GM23338 (cell line): ENCODE results near the gene XYLT1. TPM values are rescaled to one million over a fixed set of nuclear protein-coding genes. Genes with fewer than 3 reads are reported as not detected.

Experiments used
- ATAC-seq: fragments of 200-7000 bp; cut with Tn5 transposase; 3 replicates; pipeline ENCODE4 v1.9.1; 2020
- DNase-seq: peaks from one replicate; pipeline ENCODE4 v3.0.0-alpha.2; 2015; ENCODE audit warnings: low spot score
- H2AFZ ChIP-seq: fragments of 200-600 bp; sonication (generic); 2 replicates; pipeline ENCODE4 v1.8.0; 2016; ENCODE audit warnings: antibody characterized with exemption, mild to moderate bottlenecking, moderate library complexity
- H3F3A ChIP-seq: fragments of 200-600 bp; sonication (generic); replicated peaks from 2 replicates; pipeline ENCODE4 v1.8.0; 2017; ENCODE audit warnings: antibody characterized with exemption, mixed run types, low read depth
- H3K27ac ChIP-seq: fragments of 200-600 bp; sonication (generic); 2 replicates; pipeline ENCODE4 v1.6.1; 2016; ENCODE audit warnings: low read depth
- H3K27me3 ChIP-seq: fragments of 200-600 bp; sonication (generic); 2 replicates; pipeline ENCODE4 v1.8.0; 2016; ENCODE audit warnings: mild to moderate bottlenecking, mixed run types, moderate library complexity; ENCODE audit not compliant: insufficient read depth
- H3K36me3 ChIP-seq: fragments of 200-600 bp; sonication (generic); 2 replicates; pipeline ENCODE4 v1.8.0; 2016; ENCODE audit warnings: mild to moderate bottlenecking; ENCODE audit not compliant: insufficient read depth
- H3K4me1 ChIP-seq: fragments of 200-600 bp; sonication (generic); 2 replicates; pipeline ENCODE4 v1.8.0; 2016; ENCODE audit warnings: mild to moderate bottlenecking, moderate library complexity; ENCODE audit not compliant: insufficient read depth
- H3K4me2 ChIP-seq: fragments of 200-600 bp; sonication (generic); 2 replicates; pipeline ENCODE4 v1.7.1; 2017; ENCODE audit warnings: mixed run types
- H3K4me3 ChIP-seq: fragments of 200-600 bp; sonication (generic); 2 replicates; pipeline ENCODE4 v1.6.1; 2016; ENCODE audit warnings: mixed run types
- H3K79me2 ChIP-seq: fragments of 200-600 bp; sonication (generic); replicated peaks from 2 replicates; pipeline ENCODE4 v1.8.0; 2017; ENCODE audit warnings: mild to moderate bottlenecking; ENCODE audit not compliant: insufficient read depth
- H3K9me2 ChIP-seq: fragments of 200-600 bp; sonication (generic); 2 replicates; pipeline ENCODE4 v1.8.0; 2017; ENCODE audit not compliant: insufficient read depth
- H4K20me1 ChIP-seq: fragments of 200-600 bp; sonication (generic); replicated peaks from 2 replicates; pipeline ENCODE4 v1.8.0; 2017; ENCODE audit warnings: mild to moderate bottlenecking; ENCODE audit not compliant: insufficient read depth
- H3K27ac Mint-ChIP-seq: 2 replicates; pipeline ENCODE4 v1.8.0; 2020; ENCODE audit warnings: inconsistent platforms, mild to moderate bottlenecking, moderate library complexity, mixed read lengths
- H3K27me3 Mint-ChIP-seq: 3 replicates; pipeline ENCODE4 v1.8.0; 2022; ENCODE audit warnings: low read depth, mild to moderate bottlenecking, moderate library complexity, mixed read lengths, inconsistent platforms; ENCODE audit not compliant: insufficient read depth, poor library complexity
- H3K36me3 Mint-ChIP-seq: 3 replicates; pipeline ENCODE4 v1.8.0; 2021; ENCODE audit warnings: low read depth, mild to moderate bottlenecking, inconsistent platforms, moderate library complexity, mixed read lengths
- H3K4me1 Mint-ChIP-seq: 3 replicates; pipeline ENCODE4 v1.8.0; 2020; ENCODE audit warnings: mild to moderate bottlenecking, inconsistent platforms, mixed read lengths
- H3K4me3 Mint-ChIP-seq: 3 replicates; pipeline ENCODE4 v1.8.0; 2021; ENCODE audit warnings: moderate library complexity, mild to moderate bottlenecking, inconsistent platforms, mixed read lengths
- H3K9me3 Mint-ChIP-seq: 3 replicates; pipeline ENCODE4 v1.8.0; 2020; ENCODE audit warnings: moderate library complexity, mild to moderate bottlenecking, inconsistent platforms, mixed read lengths
- CREB1 ChIP-seq: fragments of 250-450 bp; sonication (Bioruptor Pico); IDR thresholded peaks from 2 replicates; pipeline ENCODE4 v1.5.0; 2020; ENCODE audit warnings: low read depth, mild to moderate bottlenecking, moderate library complexity
- CTCF ChIP-seq, 2 experiments: fragments of 200-600 bp in 1 of 2; sonication (generic) in 1 of 2; conservative IDR thresholded peaks; 2 replicates each; pipeline versions ENCODE4 v1.5.1 to v1.6.1; 2016 to 2017; ENCODE audit warnings: antibody characterized with exemption in 2 of 2, low read depth in 2 of 2, mild to moderate bottlenecking in 2 of 2, moderate library complexity in 1 of 2
- JUNB ChIP-seq: IDR thresholded peaks from one replicate; pipeline ENCODE4 v1.6.1; 2016; ENCODE audit warnings: antibody characterized with exemption; ENCODE audit not compliant: unreplicated experiment
- NANOG ChIP-seq: IDR thresholded peaks from 2 replicates; pipeline ENCODE4 v1.6.1; 2016; ENCODE audit warnings: antibody characterized with exemption, borderline replicate concordance
- REST ChIP-seq: IDR thresholded peaks from one replicate; pipeline ENCODE4 v1.6.1; 2018; ENCODE audit warnings: antibody characterized with exemption; ENCODE audit not compliant: unreplicated experiment
- ZNF114 ChIP-seq: fragments of 250-450 bp; sonication (Bioruptor Pico); IDR thresholded peaks from 2 replicates; pipeline ENCODE4 v1.5.0; 2020; ENCODE audit warnings: mild to moderate bottlenecking, moderate library complexity
- ZNF331 ChIP-seq: fragments of 250-450 bp; sonication (Bioruptor Pico); IDR thresholded peaks from 2 replicates; pipeline ENCODE4 v1.5.0; 2020; ENCODE audit warnings: low read depth, mild to moderate bottlenecking, moderate library complexity
- ZNF462 ChIP-seq: fragments of 250-450 bp; sonication (Bioruptor Pico); IDR thresholded peaks from 2 replicates; pipeline ENCODE4 v1.5.0; 2020; ENCODE audit warnings: mild to moderate bottlenecking, moderate library complexity
- polyA plus RNA-seq: library from polyadenylated mRNA; unstranded; fragments of >200 nt; fragmentation: Nextera tagmentation; extraction: Ambion mirVana; gene quantifications from 2 replicates; pipeline ENCODE4 v1.2.1, GENCODE V29; 2016
- total RNA-seq: library from RNA; depleted of rRNA; stranded (reverse); fragments of >200 nt; shearing (Covaris generic); gene quantifications from 2 replicates; pipeline ENCODE4 v1.2.3, GENCODE V29; 2014
- TF ChIP-seq, protein P1 (sequence below): IDR thresholded peaks from 2 replicates; pipeline ENCODE4 v1.6.1; 2016; ENCODE audit warnings: antibody characterized with exemption

XYLT1 gene
- total and polyA plus RNA-seq, 2 experiments from 2014 or later: 3.5 to 24.7 TPM

GRCh38 chr16:17403156-17403809, 67.5 kb downstream of the XYLT1 start (continued):
- TF ChIP-seq ZNF462 (CRISPR knock-in tag) (no peak), REST (no peak)
- TF ChIP-seq, protein P1, sequence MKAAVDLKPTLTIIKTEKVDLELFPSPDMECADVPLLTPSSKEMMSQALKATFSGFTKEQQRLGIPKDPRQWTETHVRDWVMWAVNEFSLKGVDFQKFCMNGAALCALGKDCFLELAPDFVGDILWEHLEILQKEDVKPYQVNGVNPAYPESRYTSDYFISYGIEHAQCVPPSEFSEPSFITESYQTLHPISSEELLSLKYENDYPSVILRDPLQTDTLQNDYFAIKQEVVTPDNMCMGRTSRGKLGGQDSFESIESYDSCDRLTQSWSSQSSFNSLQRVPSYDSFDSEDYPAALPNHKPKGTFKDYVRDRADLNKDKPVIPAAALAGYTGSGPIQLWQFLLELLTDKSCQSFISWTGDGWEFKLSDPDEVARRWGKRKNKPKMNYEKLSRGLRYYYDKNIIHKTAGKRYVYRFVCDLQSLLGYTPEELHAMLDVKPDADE: no peak

DNA sequence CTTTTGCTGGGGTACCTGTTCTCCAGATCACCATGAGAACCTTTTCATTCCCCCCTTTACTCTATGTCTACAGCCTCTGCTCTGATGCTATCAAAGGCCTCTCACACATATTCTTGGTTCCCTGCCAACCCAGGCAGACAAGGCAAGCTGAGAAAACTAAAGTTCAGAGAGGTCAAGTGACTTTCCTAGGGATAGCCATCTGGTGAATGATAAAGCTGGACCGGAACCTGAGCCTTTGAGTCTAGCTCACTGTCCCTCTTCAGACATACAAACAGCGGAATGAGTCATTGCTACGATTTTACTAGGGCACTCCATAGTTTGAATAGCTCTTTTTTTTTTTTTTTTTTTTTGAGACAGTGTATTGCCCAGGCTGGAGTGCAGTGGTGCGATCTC, 73.3 kb downstream of the XYLT1 start:
- Mint-ChIP-seq H3K36me3 (no peaks in the 10 kb centered on the region), H3K27me3 (peaks cover 4% of the 10 kb centered on the region), H3K9me3 (no peaks in the 10 kb centered on the region), H3K27ac (no peak overlapping the region), H3K4me1 (peaks cover 43% of the 10 kb centered on the region), H3K4me3 (no peak overlapping the region)
- H3K27ac ChIP-seq: no peak overlapping the region
- ATAC-seq (no peak), DNase-seq (no peak)
- H3K4me1 ChIP-seq: peaks cover 41% of the 10 kb centered on the region
- no peak overlapping the region for H3K4me3 ChIP-seq
- H4K20me1 ChIP-seq: no peaks in the 10 kb centered on the region
- no peak overlapping the region for H2AFZ ChIP-seq
- no peak overlapping the region for H3K4me2 ChIP-seq
- H3K9me2 ChIP-seq: no peaks in the 10 kb centered on the region
- H3F3A ChIP-seq: no peaks in the 10 kb centered on the region
- no peaks in the 10 kb centered on the region for H3K27me3 ChIP-seq
- no peaks in the 10 kb centered on the region for H3K36me3 ChIP-seq
- peaks cover 34% of the 10 kb centered on the region for H3K79me2 ChIP-seq
- no peak for TF ChIP-seq ZNF114 (CRISPR knock-in tag)
- no peak for TF ChIP-seq ZNF331 (CRISPR knock-in tag)
- no peak for TF ChIP-seq CTCF (conservative IDR thresholded peaks at IDR 0.05; ENCODE audit: low read depth in 2 of 2)
- TF ChIP-seq CREB1 (CRISPR knock-in tag): no peak
- no peak for TF ChIP-seq NANOG
- TF ChIP-seq JUNB: no peak
